Smooth muscle cell (in vitro differentiated cells): Measurements from ENCODE around the gene ARF4. TPM values are rescaled to one million over a fixed set of nuclear protein-coding genes. Genes with fewer than 3 reads are reported as not detected.
A peak's percentile ranks its signal among the peaks of the same experiment; 100 is the strongest.

ENCODE experiments used
- DNase-seq: peaks from one replicate; lab custom pipeline; 2025; ENCODE audit not compliant: unreplicated experiment; lab: John Stamatoyannopoulos, UW
- H2AFZ ChIP-seq: fragments of 200-600 bp; sonication (generic); 2 replicates; pipeline ENCODE4 v1.6.0; 2016; ENCODE audit warnings: antibody characterized with exemption, low read depth, mild to moderate bottlenecking
- H3F3A ChIP-seq: fragments of 200-600 bp; sonication (generic); 2 replicates; pipeline ENCODE4 v1.6.0; 2017; ENCODE audit warnings: antibody characterized with exemption, low read depth
- H3K27ac ChIP-seq: fragments of 200-600 bp; sonication (generic); 2 replicates; pipeline ENCODE4 v1.5.1; 2016; ENCODE audit warnings: low read depth, mild to moderate bottlenecking
- H3K27me3 ChIP-seq: fragments of 200-600 bp; sonication (generic); 2 replicates; pipeline ENCODE4 v1.6.1; 2016; ENCODE audit warnings: low read depth, mild to moderate bottlenecking
- H3K36me3 ChIP-seq: fragments of 200-600 bp; sonication (generic); 2 replicates; pipeline ENCODE4 v1.5.1; 2016; ENCODE audit warnings: low read depth
- H3K4me1 ChIP-seq: fragments of 200-600 bp; sonication (generic); 2 replicates; pipeline ENCODE4 v1.5.1; 2016; ENCODE audit warnings: low read depth
- H3K4me2 ChIP-seq: fragments of 200-600 bp; sonication (generic); 2 replicates; pipeline ENCODE4 v1.6.0; 2016; ENCODE audit warnings: mild to moderate bottlenecking
- H3K4me3 ChIP-seq: fragments of 200-600 bp; sonication (generic); 2 replicates; pipeline ENCODE4 v1.5.1; 2016; ENCODE audit warnings: mild to moderate bottlenecking
- H3K79me2 ChIP-seq: fragments of 200-600 bp; sonication (generic); 2 replicates; pipeline ENCODE4 v1.6.0; 2016; ENCODE audit warnings: low read depth, mild to moderate bottlenecking
- H3K9ac ChIP-seq: fragments of 200-600 bp; sonication (generic); 2 replicates; pipeline ENCODE4 v1.6.0; 2016; ENCODE audit warnings: low read depth
- H3K9me3 ChIP-seq: fragments of 200-600 bp; sonication (generic); replicated peaks from 2 replicates; pipeline ENCODE4 v1.5.1; 2016; ENCODE audit warnings: low read depth
- H4K20me1 ChIP-seq: fragments of 200-600 bp; sonication (generic); 2 replicates; pipeline ENCODE4 v1.6.0; 2016; ENCODE audit warnings: low read depth
- WGBS: methylation state at CpG from one replicate; pipeline ENCODE4 v1.1.7; 2016; ENCODE audit warnings: low lambda C conversion rate; 5-methylcytosine and 5-hydroxymethylcytosine counted together
- polyA plus RNA-seq: library from polyadenylated mRNA; unstranded; fragments of >200 nt; fragmentation: Nextera tagmentation; extraction: Ambion mirVana; gene quantifications from 2 replicates; pipeline ENCODE4 v1.2.1, GENCODE V29; 2016
- total RNA-seq: library from RNA; depleted of rRNA; stranded (reverse); fragments of >200 nt; gene quantifications from 2 replicates; pipeline ENCODE4 v1.2.3, GENCODE V29; 2014
- TF ChIP-seq, protein P1 (sequence below): fragments of 200-600 bp; sonication (generic); IDR thresholded peaks from 2 replicates; pipeline ENCODE4 v1.5.1; 2017; ENCODE audit warnings: borderline replicate concordance, mild to moderate bottlenecking, antibody characterized with exemption; ENCODE audit not compliant: insufficient read depth, poor library complexity, severe bottlenecking

The ARF4 gene
- total and polyA plus RNA-seq, 2 experiments from 2014 or later = 688 TPM

DNA sequence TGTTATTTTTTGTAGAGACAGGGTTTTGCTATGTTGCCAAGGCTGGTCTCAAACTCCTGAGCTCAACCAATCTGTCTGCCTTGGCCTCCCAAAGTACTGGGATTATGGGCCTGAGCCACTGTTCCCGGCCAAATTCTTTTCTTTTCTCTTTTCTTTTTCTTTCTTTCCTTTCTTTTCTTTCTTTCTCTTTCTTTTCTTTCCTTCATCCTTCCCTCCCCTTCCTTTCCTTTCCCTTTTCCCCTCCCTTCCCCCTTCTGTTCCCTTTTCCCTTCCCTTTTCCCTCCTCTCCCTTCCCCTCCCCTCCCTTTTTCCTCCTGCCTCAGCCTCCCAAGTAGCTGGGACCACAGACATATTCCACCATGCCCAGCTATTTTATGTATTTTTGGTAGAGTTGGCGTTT is 3.1 kb upstream of the ARF4 start:
- H2AFZ ChIP-seq = no peak overlapping the region

GRCh38 chr3:57598765-57599360 is 1.7 kb upstream of the ARF4 start:
- H3K79me2 ChIP-seq = peaks cover 45% of the 10 kb centered on the region
- H3K9me3 ChIP-seq = no peaks in the 10 kb centered on the region
- peaks cover 13% of the 10 kb centered on the region for H3F3A ChIP-seq
- peak overlapping the region; percentile 67 for H3K4me3 ChIP-seq
- H4K20me1 ChIP-seq = peaks cover 29% of the 10 kb centered on the region
- peaks cover 18% of the 10 kb centered on the region for H3K4me1 ChIP-seq
- H2AFZ ChIP-seq = no peak overlapping the region
- H3K27ac ChIP-seq = peak overlapping the region; percentile 98
- H3K9ac ChIP-seq = peak overlapping the region; percentile 97
- WGBS = 62% methylated on average over 5 of the region's 5 CpGs
- DNase-seq = no peak
- H3K27me3 ChIP-seq = no peaks in the 10 kb centered on the region
- no peaks in the 10 kb centered on the region for H3K36me3 ChIP-seq
- peak overlapping the region; percentile 89 for H3K4me2 ChIP-seq
- TF ChIP-seq, protein P1, sequence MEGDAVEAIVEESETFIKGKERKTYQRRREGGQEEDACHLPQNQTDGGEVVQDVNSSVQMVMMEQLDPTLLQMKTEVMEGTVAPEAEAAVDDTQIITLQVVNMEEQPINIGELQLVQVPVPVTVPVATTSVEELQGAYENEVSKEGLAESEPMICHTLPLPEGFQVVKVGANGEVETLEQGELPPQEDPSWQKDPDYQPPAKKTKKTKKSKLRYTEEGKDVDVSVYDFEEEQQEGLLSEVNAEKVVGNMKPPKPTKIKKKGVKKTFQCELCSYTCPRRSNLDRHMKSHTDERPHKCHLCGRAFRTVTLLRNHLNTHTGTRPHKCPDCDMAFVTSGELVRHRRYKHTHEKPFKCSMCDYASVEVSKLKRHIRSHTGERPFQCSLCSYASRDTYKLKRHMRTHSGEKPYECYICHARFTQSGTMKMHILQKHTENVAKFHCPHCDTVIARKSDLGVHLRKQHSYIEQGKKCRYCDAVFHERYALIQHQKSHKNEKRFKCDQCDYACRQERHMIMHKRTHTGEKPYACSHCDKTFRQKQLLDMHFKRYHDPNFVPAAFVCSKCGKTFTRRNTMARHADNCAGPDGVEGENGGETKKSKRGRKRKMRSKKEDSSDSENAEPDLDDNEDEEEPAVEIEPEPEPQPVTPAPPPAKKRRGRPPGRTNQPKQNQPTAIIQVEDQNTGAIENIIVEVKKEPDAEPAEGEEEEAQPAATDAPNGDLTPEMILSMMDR = no peak

More for the DNA sequence above, 3.1 kb upstream of the ARF4 start:
- Histone ChIP-seq H3K4me3 (no peak overlapping the region), H3K9ac (no peak overlapping the region), H4K20me1 (peaks cover 16% of the 10 kb centered on the region), H3K79me2 (peaks cover 31% of the 10 kb centered on the region), H3K27ac (no peak overlapping the region), H3K9me3 (no peaks in the 10 kb centered on the region), H3F3A (peaks cover 5% of the 10 kb centered on the region), H3K27me3 (no peaks in the 10 kb centered on the region), H3K4me1 (peaks cover 8% of the 10 kb centered on the region), H3K36me3 (peaks cover 5% of the 10 kb centered on the region), H3K4me2 (no peak overlapping the region)
- TF ChIP-seq, protein P1 = no peak
- WGBS = 96% methylated on average over 2 of the region's 2 CpGs
- DNase-seq = no peak

- Histone ChIP-seq H4K20me1 (peaks cover 52% of the 10 kb centered on the region), H3K4me3 (peak overlapping the region; percentile 100), H3K9ac (peak overlapping the region; percentile 99), H3K9me3 (no peaks in the 10 kb centered on the region), H3K27me3 (no peaks in the 10 kb centered on the region), H3K4me2 (peak overlapping the region; percentile 98), H3K79me2 (peaks cover 67% of the 10 kb centered on the region), H2AFZ (no peak overlapping the region), H3F3A (peaks cover 22% of the 10 kb centered on the region), H3K4me1 (peaks cover 26% of the 10 kb centered on the region), H3K36me3 (no peaks in the 10 kb centered on the region), H3K27ac (peak overlapping the region; percentile 98)
- peak; percentile 75 for DNase-seq
- 2% methylated on average over 31 of the region's 31 CpGs for WGBS
- TF ChIP-seq, protein P1 = no peak
These were observed 533 bp downstream of the ARF4 start for GRCh38 chr3:57596495-57597126.
